ENCODE data around the gene ARHGAP6.
"Not testable (repeated sequence)": the region's sequence is repeated elsewhere in the genome, so short reads cannot be mapped to it uniquely, and the experiment has no call there.

ARHGAP6 gene

DNA sequence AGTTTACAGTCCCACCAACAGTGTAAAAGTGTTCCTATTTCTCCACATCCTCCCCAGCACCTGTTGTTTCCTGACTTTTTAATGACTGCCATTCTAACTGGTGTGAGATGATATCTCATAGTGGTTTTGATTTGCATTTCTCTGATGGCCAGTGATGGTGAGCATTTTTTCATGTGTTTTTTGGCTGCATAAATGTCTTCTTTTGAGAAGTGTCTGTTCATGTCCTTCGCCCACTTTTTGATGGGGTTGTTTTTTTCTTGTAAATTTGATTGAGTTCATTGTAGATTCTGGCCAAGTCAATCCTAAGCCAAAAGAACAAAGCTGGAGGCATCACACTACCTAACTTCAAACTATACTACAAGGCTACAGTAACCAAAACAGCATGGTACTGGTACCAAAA is 146.5 kb downstream of the ARHGAP6 start:
- not testable (repeated sequence) for DNase-seq

DNA sequence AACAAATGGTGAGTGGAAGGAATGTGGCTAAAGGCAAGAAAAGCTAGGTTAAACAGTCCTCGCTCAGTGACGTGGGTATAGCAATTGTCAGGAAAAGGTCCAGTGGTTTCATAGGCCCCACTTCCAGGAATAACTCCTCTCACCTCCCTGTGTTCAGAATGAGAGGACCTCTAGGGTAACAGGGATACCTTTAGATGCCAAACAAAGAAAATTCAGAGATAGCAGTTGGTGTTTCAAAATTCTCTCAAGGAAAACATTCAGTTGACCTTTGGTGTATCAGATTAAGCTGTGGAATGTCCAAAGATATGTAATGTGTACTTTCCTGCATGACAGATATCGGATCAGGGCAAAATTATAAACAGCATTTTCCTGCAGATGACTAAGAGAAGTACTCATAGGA is 155.9 kb downstream of the ARHGAP6 start:
- DNase-seq: no peak

DNA sequence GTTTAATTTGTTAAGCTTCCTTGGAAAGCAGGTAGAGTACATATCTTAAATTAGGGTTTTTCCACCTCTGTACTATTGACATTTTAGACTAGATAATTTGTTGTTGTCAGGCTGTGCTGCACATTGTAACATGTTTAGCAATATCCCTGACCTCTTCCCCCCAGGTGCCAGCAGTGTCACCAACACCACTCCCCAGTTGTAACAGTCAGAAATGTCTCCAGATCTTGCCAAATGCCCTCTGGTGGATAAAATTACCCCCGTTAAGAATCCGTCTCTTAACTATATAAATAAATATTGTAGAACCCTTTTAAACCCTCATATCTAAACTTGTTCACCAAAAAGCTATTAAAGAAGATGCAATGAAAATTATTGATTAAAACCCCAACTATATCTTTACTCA is 161.5 kb downstream of the ARHGAP6 start:
- DNase-seq: no peak

DNA sequence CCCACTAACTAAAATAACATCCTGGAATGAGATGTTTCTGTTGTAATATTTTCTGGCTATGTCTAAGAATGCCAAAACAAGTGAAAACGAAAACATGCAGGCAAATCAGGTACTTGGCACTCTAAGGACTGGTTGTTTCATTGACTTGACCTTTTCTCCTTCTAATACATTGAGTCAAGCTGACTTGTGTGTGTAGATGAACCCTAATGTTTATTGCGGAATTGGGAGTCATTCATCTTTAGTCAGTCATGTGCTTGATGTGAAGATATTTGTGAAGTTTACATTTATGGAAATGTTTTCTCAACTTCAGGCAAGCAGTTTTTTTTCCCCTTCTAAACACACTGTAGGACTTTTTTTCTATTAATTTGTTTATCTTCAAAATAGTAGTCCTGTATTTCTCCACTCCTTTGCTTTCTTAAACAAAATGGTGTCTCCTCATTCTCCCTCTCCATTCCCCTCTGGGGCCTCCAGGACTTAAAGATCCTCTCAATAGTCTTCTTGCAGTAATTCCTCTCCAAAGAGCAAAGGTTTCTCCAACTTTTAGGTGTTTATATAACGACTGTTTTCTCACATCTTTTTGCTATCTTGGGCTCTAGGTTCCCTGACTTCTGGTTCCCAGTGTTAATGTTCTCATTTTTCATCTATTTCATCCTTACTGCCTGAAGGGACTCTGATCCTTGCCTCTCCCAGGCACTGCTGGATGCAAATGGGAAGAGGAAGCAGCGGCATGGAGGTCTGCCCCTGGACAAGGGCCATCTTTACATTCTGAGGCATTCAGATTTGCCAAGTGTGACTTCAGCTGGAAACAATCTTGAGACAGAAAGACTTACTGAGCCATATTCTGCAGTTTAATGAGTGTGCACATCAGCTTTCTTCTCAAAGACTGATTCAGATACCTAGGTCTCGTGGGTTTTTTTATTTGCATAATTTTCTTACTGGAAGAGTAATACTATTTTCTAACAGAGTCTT is 166.4 kb downstream of the ARHGAP6 start:
- no peak for DNase-seq

DNA sequence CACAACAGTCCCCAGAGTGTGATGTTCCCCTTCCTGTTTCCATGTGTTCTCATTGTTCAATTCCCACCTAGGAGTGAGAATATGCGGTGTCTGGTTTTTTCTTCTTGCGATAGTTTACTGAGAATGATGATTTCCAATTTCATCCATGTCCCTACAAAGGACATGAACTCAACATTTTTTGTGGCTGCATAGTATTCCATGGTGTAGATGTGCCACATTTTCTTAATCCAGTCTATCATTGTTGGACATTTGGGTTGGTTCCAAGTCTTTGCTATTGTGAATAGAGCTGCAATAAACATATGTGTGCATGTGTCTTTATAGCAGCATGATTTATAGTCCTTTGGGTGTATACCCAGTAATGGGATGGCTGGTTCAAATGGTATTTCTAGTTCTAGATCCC is 174.3 kb downstream of the ARHGAP6 start:
- DNase-seq: not testable (repeated sequence)

DNA sequence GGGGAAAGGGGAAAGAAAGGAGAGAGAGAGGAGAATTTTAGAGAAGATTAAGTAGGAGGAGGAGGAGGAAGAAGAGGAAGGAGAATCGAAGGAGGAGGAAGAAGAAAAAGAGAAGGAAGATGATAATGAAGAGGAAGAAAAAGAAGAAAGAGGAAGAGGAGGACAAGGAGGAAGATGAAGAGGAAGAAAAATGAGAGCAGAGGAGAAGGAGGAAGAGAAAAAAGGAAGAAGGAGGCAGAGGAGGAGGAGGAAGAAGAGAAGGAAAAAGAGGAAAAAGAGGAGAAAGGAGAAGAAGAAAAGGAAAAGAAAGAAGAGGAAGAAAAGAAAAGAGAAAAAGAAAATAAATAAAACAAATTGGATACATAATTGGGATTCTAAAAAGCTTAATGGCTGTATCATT is 181.4 kb downstream of the ARHGAP6 start:
- DNase-seq: no peak

- no peak for DNase-seq
Observed at GRCh38 chrX:11481035-11481434, 184.7 kb downstream of the ARHGAP6 start.

DNA sequence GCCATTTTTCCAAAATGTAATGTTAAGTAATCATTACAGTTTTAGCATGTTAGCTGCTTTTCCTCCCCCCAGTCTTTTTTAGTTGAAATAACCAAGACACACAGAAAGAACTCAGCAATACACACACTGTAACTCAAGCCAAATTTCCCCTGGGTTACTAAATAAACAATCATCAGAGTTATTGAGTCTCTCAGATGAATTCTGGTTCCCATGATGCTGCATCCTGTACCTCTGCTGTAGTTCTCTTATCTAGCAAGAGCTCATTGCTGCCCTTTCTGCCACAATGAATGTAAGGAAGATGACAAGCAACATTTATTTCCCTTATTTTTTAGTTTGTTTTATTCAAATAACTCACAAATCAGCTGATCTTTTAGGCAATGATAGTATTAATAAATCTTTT is 185.1 kb downstream of the ARHGAP6 start:
- DNase-seq: no peak

DNA sequence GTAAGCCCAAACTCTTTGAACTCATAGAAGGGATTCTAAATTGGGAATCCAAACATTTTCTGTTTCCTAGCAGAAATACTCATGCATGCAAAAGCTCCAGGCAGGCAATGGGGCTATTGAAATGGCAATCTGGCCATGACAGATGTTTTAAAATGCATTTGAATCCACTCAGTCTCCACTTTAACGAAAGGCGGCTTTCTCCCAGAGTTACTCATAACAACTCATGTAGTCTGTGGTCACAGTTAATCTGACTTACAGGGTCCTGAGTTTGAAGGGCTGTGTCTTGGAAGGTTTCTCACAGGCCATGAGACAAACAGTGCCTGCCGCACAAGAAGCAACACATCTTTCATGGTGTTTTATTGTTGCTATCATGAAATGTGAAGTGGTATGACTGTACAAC is 186.8 kb downstream of the ARHGAP6 start:
- DNase-seq: no peak

DNA sequence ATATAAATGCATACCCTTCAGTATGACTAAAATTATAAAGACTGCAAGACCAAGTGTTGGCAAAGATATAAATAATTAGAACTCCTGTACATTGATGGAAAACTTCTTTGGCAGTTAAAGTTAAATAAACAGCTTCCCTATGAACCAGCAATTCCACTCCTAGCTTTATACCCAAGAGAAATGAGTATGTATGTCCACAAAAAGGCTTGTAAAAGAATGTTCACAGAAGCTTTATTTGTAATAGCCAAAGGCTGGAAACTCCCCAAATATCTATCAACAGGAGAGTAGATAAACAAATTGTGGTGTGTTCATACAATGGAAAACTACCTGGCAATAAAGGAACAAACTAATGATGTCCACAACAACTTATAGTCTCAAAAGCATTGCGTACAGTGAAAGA is 187.7 kb downstream of the ARHGAP6 start:
- no peak for DNase-seq

GRCh38 chrX:11474576-11474975 is 191.1 kb downstream of the ARHGAP6 start:
- no peak for DNase-seq

GRCh38 chrX:11474021-11474420 is 191.7 kb downstream of the ARHGAP6 start:
- DNase-seq: no peak

- no peak for DNase-seq
Observed at GRCh38 chrX:11472879-11473278, 192.8 kb downstream of the ARHGAP6 start.

- DNase-seq: no peak
Observed at GRCh38 chrX:11472381-11472780, 193.3 kb downstream of the ARHGAP6 start.

DNA sequence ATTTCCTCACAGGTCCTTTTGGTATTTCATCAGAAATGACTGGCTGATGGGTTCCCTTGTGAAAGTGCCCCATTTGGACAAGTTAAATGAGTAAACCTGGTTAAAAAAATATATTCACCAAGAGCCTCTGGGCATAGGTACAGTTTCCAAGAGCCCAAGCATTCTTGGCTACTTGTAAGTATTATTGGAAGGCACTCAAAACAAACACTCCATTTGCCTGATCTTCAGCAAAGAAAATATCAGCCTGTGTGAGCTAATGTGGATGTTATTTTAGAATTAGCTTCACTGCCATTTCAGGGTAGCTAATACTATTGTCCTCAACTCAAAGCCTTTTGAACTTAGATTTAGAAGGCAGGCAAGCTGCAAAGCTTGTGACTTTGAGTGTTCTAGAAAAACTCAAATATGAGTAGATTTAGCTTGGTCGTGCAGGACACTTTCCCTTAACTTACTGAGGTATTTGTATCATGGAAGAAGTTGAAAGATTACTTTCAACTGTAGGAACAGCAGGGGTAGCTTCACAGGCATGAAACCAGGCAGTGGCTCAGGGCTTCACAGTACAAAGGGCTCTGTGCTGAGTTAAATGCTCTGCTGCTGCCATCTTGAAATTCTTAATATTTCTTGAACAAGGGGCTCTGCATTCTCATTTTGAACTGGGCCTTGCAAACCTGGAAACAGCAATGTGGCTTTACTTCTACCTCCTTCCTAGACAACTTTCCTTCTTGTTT is 195.3 kb downstream of the ARHGAP6 start:
- DNase-seq: no peak

- DNase-seq: no peak
Observed at GRCh38 chrX:11465648-11466411, 199.9 kb downstream of the ARHGAP6 start.

- DNase-seq: no peak
Observed at GRCh38 chrX:11464836-11465463, 200.8 kb downstream of the ARHGAP6 start.

DNA sequence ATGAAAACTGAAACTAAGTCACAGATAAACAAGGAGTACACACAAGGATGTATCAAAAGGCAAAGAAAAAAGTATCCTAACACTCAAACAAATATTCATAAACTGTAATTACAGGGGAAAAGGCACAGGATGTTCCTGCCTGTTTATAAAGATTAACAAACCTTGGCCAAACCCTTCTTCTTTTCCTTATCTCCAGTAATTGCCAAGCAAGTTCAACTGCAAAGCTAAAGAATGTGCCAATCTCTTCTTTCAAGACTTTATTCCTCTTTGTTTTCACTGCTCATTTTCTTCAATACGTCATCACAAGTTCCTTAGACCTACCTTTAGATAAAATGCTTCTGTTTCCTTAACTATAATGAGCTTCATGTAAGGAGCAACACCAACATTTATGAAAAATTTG is 201.3 kb downstream of the ARHGAP6 start:
- no peak for DNase-seq

DNA sequence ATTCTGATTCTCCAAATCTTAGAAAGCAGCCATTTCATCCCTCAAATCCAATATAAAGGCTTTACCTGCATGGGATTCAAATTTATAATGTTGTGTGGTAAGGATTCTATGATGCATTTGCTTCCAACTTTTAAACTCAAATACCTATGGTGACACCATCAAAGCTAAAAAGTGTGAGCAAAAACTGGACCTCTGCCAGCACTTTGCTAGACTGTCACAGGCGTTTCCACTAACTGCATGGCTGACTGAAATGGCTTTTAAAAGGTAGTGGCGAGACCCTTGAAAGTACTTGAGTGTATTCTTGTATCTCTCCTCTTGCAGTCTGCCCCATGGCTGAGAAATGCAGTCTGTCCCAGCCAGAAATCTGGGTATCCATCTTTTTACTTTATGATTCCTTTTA is 203.1 kb downstream of the ARHGAP6 start:
- DNase-seq: no peak

GRCh38 chrX:11462136-11462535 is 203.6 kb downstream of the ARHGAP6 start:
- no peak for DNase-seq

DNA sequence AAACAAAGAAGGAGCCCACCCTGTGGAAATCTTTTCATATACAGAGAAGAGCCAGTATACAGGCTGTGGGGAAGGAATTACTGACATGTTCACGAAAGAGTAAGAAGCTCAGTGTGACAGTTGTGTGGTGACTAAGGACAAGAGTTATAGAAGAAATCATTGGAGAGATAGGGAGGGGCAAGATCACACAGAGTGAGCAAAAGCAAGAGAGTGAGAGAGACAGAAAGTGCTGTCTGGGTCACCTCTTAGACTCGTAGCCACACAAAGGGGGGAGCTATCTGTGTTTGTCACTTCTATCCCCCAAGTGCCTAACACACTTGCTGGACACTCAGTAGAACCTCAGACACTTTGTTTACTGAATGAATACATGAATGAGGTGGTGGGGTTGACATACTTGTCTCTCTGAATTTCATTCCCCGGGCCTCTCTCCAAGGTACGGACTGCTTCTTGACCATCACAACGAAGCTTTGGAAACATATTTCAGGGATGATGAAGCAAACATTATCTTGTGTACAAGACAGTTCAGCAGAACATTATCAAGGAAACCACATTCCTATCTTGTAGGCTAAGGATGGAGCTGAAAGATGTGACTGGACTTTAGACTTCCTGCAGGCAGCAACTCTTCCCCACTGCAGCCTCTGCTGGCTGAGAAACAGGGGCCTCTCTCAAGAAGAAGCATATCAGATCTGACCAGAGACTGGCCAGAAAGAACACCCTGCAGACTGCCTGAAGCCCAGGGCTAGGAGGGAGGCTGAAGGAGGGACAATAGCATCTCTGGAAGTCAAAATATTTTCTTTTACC is 204.3 kb downstream of the ARHGAP6 start:
- DNase-seq: no peak

GRCh38 chrX:11460347-11460746 is 205.4 kb downstream of the ARHGAP6 start:
- no peak for DNase-seq

Data from midbrain (tissue), 1 donor.